Measurements from ENCODE around the gene NPLOC4.

The NPLOC4 gene

GRCh38 chr17:81567191-81567590, 69.7 kb downstream of the NPLOC4 start:
- Histone ChIP-seq H3K4me3 (replicated peaks; ENCODE audit: low read depth, low read length) (no peak overlapping the region), H3K27me3 (replicated peaks; ENCODE audit: control insufficient read depth, insufficient read depth, low read length) (no peaks in the 10 kb centered on the region), H3K36me3 (ENCODE audit: control insufficient read depth, insufficient read depth, low read length) (peaks cover 48% of the 10 kb centered on the region)
- no peak for DNase-seq (ENCODE audit: extremely low read depth, insufficient read length)
- no peak for TF ChIP-seq CTCF (IDR thresholded peaks at IDR 0.05; ENCODE audit: insufficient read depth, low read length, poor library complexity, severe bottlenecking)

- no peak for DNase-seq (ENCODE audit: extremely low read depth, insufficient read length)
- H3K4me3 ChIP-seq (replicated peaks; ENCODE audit: low read depth, low read length), result no peak overlapping the region
Measured at GRCh38 chr17:81566461-81567126, 70.3 kb downstream of the NPLOC4 start.

GRCh38 chr17:81565231-81565630, 71.7 kb downstream of the NPLOC4 start:
- no peak for DNase-seq (ENCODE audit: extremely low read depth, insufficient read length)
- no peak overlapping the region for H3K4me3 ChIP-seq (replicated peaks; ENCODE audit: low read depth, low read length)
- no peak for TF ChIP-seq CTCF (IDR thresholded peaks at IDR 0.05; ENCODE audit: insufficient read depth, low read length, poor library complexity, severe bottlenecking)
- H3K36me3 ChIP-seq (ENCODE audit: control insufficient read depth, insufficient read depth, low read length), result peaks cover 34% of the 10 kb centered on the region
- no peaks in the 10 kb centered on the region for H3K27me3 ChIP-seq (replicated peaks; ENCODE audit: control insufficient read depth, insufficient read depth, low read length)

More at GRCh38 chr17:81566461-81567126, 70.3 kb downstream of the NPLOC4 start:
- Histone ChIP-seq H3K36me3 (ENCODE audit: control insufficient read depth, insufficient read depth, low read length) (peaks cover 46% of the 10 kb centered on the region), H3K27me3 (replicated peaks; ENCODE audit: control insufficient read depth, insufficient read depth, low read length) (no peaks in the 10 kb centered on the region)
- TF ChIP-seq CTCF (IDR thresholded peaks at IDR 0.05; ENCODE audit: insufficient read depth, low read length, poor library complexity, severe bottlenecking), result no peak

- no peak for DNase-seq (ENCODE audit: extremely low read depth, insufficient read length)
- Histone ChIP-seq H3K4me3 (replicated peaks; ENCODE audit: low read depth, low read length) (no peak overlapping the region), H3K36me3 (ENCODE audit: control insufficient read depth, insufficient read depth, low read length) (peaks cover 30% of the 10 kb centered on the region), H3K27me3 (replicated peaks; ENCODE audit: control insufficient read depth, insufficient read depth, low read length) (no peaks in the 10 kb centered on the region)
- TF ChIP-seq CTCF (IDR thresholded peaks at IDR 0.05; ENCODE audit: insufficient read depth, low read length, poor library complexity, severe bottlenecking), result no peak
Measured at GRCh38 chr17:81564778-81565177, 72.1 kb downstream of the NPLOC4 start.

GRCh38 chr17:81563861-81564586, 72.9 kb downstream of the NPLOC4 start:
- Histone ChIP-seq H3K36me3 (ENCODE audit: control insufficient read depth, insufficient read depth, low read length) (peaks cover 28% of the 10 kb centered on the region), H3K4me3 (replicated peaks; ENCODE audit: low read depth, low read length) (no peak overlapping the region), H3K27me3 (replicated peaks; ENCODE audit: control insufficient read depth, insufficient read depth, low read length) (no peaks in the 10 kb centered on the region)
- TF ChIP-seq CTCF (IDR thresholded peaks at IDR 0.05; ENCODE audit: insufficient read depth, low read length, poor library complexity, severe bottlenecking), result no peak
- no peak for DNase-seq (ENCODE audit: extremely low read depth, insufficient read length)

Measured in GM06990 (cell line).